IMR-90 (cell line): ENCODE results near the gene KLRF2. TPM values are rescaled to one million over a fixed set of nuclear protein-coding genes. Genes with fewer than 3 reads are reported as not detected.

Source experiments
- ATAC-seq: fragments of 200-7000 bp; cut with Tn5 transposase; 2 replicates; pipeline ENCODE4 v1.9.1; 2020; ENCODE audit warnings: low read depth, mild to moderate bottlenecking, moderate library complexity
- BruUV-seq: library from RNA; stranded (reverse); fragments of 400-500 nt; replicated peaks from 2 replicates; lab custom pipeline; 2021; lab: Mats Ljungman, UMichigan
- CTCF ChIA-PET: fragments of 300-600 bp; formaldehyde crosslinking; extraction: SDS; loops from one replicate; lab custom pipeline; 2021; ENCODE audit warnings: antibody characterized with exemption; lab: Yijun Ruan, JAX
- POLR2A ChIA-PET: fragments of 300-600 bp; sonication (Branson Sonifier 250); formaldehyde crosslinking; loops from one replicate; lab custom pipeline; 2022; ENCODE audit warnings: antibody characterized with exemption; ENCODE audit not compliant: unreplicated experiment; lab: Charles Lee
- DNase-seq: peaks from one replicate; pipeline ENCODE4 v3.0.0; 2013
- H2AFZ ChIP-seq: replicated peaks from 2 replicates; pipeline ENCODE3; 2013; ENCODE audit warnings: low read length, mild to moderate bottlenecking; ENCODE audit not compliant: poor library complexity
- H2AK5ac ChIP-seq: 2 replicates; pipeline ENCODE4 v1.6.1; 2013; ENCODE audit warnings: low read depth, low read length, inconsistent platforms
- H2AK9ac ChIP-seq: replicated peaks from 2 replicates; pipeline ENCODE3; 2013; ENCODE audit warnings: mild to moderate bottlenecking, low read depth, low read length, moderate library complexity; ENCODE audit not compliant: poor library complexity
- H2BK120ac ChIP-seq: 2 replicates; pipeline ENCODE4 v1.6.1; 2013; ENCODE audit warnings: low read depth, low read length, inconsistent platforms
- H2BK15ac ChIP-seq: 3 replicates; pipeline ENCODE4 v1.6.1; 2013; ENCODE audit warnings: low read depth, low read length, inconsistent platforms
- H2BK20ac ChIP-seq: 2 replicates; pipeline ENCODE4 v1.6.1; 2013; ENCODE audit warnings: low read depth, mild to moderate bottlenecking, inconsistent platforms, low read length, moderate library complexity
- H2BK5ac ChIP-seq: 2 replicates; pipeline ENCODE4 v1.6.1; 2013; ENCODE audit warnings: mild to moderate bottlenecking, low read depth, low read length, inconsistent platforms; ENCODE audit not compliant: poor library complexity, severe bottlenecking
- H3K14ac ChIP-seq: replicated peaks from 2 replicates; pipeline ENCODE4 v1.6.1; 2013; ENCODE audit warnings: low read depth, low read length, inconsistent platforms
- H3K18ac ChIP-seq: 2 replicates; pipeline ENCODE4 v1.6.1; 2013; ENCODE audit warnings: low read depth, low read length, control low read depth
- H3K23ac ChIP-seq: 2 replicates; pipeline ENCODE4 v1.6.1; 2013; ENCODE audit warnings: low read depth, low read length, inconsistent platforms
- H3K27ac ChIP-seq: 2 replicates; pipeline ENCODE4 v1.5.1; 2013; ENCODE audit warnings: mild to moderate bottlenecking, control low read depth, low read length; ENCODE audit not compliant: insufficient read depth
- H3K27me3 ChIP-seq: 2 replicates; pipeline ENCODE4 v1.6.1; 2013; ENCODE audit warnings: low read length; ENCODE audit not compliant: control insufficient read depth, insufficient read depth
- H3K36me3 ChIP-seq: 2 replicates; pipeline ENCODE4 v1.6.1; 2013; ENCODE audit warnings: low read length, mixed read lengths; ENCODE audit not compliant: control insufficient read depth, insufficient read depth
- H3K4ac ChIP-seq: 2 replicates; pipeline ENCODE4 v1.6.1; 2013; ENCODE audit warnings: low read depth, low read length, inconsistent platforms
- H3K4me1 ChIP-seq: 2 replicates; pipeline ENCODE4 v1.6.1; 2013; ENCODE audit warnings: low read length, mixed read lengths; ENCODE audit not compliant: control insufficient read depth, insufficient read depth
- H3K4me2 ChIP-seq: 2 replicates; pipeline ENCODE4 v1.6.1; 2013; ENCODE audit warnings: low read depth, mild to moderate bottlenecking, control low read depth, low read length, moderate library complexity
- H3K4me3 ChIP-seq: 2 replicates; pipeline ENCODE4 v1.5.1; 2013; ENCODE audit warnings: low read depth, mild to moderate bottlenecking, control low read depth, low read length, moderate library complexity; ENCODE audit not compliant: insufficient read depth
- H3K56ac ChIP-seq: 2 replicates; pipeline ENCODE4 v1.6.1; 2013; ENCODE audit warnings: low read length, inconsistent platforms; ENCODE audit not compliant: insufficient read depth; ENCODE audit errors: extremely low read depth
- H3K79me1 ChIP-seq, 2 experiments: 2 replicates each; pipeline ENCODE4 v1.6.1; 2013; ENCODE audit warnings: low read length in 2 of 2, inconsistent platforms in 1 of 2, low read depth in 1 of 2
- H3K9ac ChIP-seq: 2 replicates; pipeline ENCODE4 v1.6.1; 2013; ENCODE audit warnings: low read depth, low read length, control low read depth
- H3K9me1 ChIP-seq: 2 replicates; pipeline ENCODE4 v1.6.1; 2013; ENCODE audit warnings: low read length, inconsistent platforms; ENCODE audit not compliant: insufficient read depth
- H3K9me3 ChIP-seq: 2 replicates; pipeline ENCODE4 v1.6.1; 2013; ENCODE audit warnings: low read length; ENCODE audit not compliant: control insufficient read depth, insufficient read depth
- H4K20me1 ChIP-seq: 2 replicates; pipeline ENCODE4 v1.6.1; 2013; ENCODE audit warnings: low read length, inconsistent platforms; ENCODE audit not compliant: insufficient read depth
- H4K5ac ChIP-seq: 2 replicates; pipeline ENCODE4 v1.6.1; 2013; ENCODE audit warnings: mild to moderate bottlenecking, low read depth, low read length, control low read depth
- H4K8ac ChIP-seq, 2 experiments: 2 replicates each; pipeline ENCODE4 v1.6.1; 2013; ENCODE audit warnings: low read depth in 2 of 2, low read length in 2 of 2, control low read depth in 1 of 2, inconsistent platforms in 1 of 2
- H4K91ac ChIP-seq: 2 replicates; pipeline ENCODE4 v1.6.1; 2013; ENCODE audit warnings: low read depth, low read length, inconsistent platforms; ENCODE audit not compliant: insufficient read depth
- BHLHE40 ChIP-seq: fragments of 150-350 bp; IDR thresholded peaks from 2 replicates; pipeline ENCODE4 v1.6.1; 2016; ENCODE audit warnings: mild to moderate bottlenecking, low read depth, low read length
- CHD1 ChIP-seq: IDR thresholded peaks from 2 replicates; pipeline ENCODE4 v1.6.1; 2012; ENCODE audit warnings: low read depth, low read length, improper control_type of control experiment
- FOS ChIP-seq: fragments of 150-350 bp; IDR thresholded peaks from 2 replicates; pipeline ENCODE4 v1.6.1; 2016; ENCODE audit warnings: low read depth, low read length
- MAZ ChIP-seq: IDR thresholded peaks from 2 replicates; pipeline ENCODE4 v1.6.1; 2012; ENCODE audit warnings: low read depth, mild to moderate bottlenecking, low read length, improper control_type of control experiment, moderate library complexity, borderline replicate concordance
- MXI1 ChIP-seq: IDR thresholded peaks from 2 replicates; pipeline ENCODE4 v1.6.1; 2012; ENCODE audit warnings: low read depth, mild to moderate bottlenecking, low read length, moderate library complexity, borderline replicate concordance
- NFE2L2 ChIP-seq: fragments of 150-350 bp; IDR thresholded peaks from 2 replicates; pipeline ENCODE4 v1.6.1; 2016; ENCODE audit warnings: low read depth, mild to moderate bottlenecking, low read length
- RAD21 ChIP-seq: IDR thresholded peaks from 2 replicates; pipeline ENCODE4 v1.6.1; 2012; ENCODE audit warnings: low read length, improper control_type of control experiment
- RCOR1 ChIP-seq: IDR thresholded peaks from 2 replicates; pipeline ENCODE4 v1.6.1; 2012; ENCODE audit warnings: mild to moderate bottlenecking, low read length, improper control_type of control experiment; ENCODE audit not compliant: insufficient replicate concordance
- RFX5 ChIP-seq: IDR thresholded peaks from 2 replicates; pipeline ENCODE4 v1.8.0; 2012; ENCODE audit warnings: low read depth, mild to moderate bottlenecking, low read length, moderate library complexity
- SMC3 ChIP-seq: fragments of 150-350 bp; IDR thresholded peaks from 2 replicates; pipeline ENCODE4 v1.6.1; 2016; ENCODE audit warnings: low read depth, mild to moderate bottlenecking, antibody characterized with exemption, low read length, moderate library complexity
- WGBS, 2 experiments: methylation state at CpG; one replicate each; pipeline versions ENCODE4 v1.1.5 to v1.1.7; 2013; ENCODE audit warnings: missing lambda C conversion rate in 2 of 2; ENCODE audit not compliant: insufficient read length in 1 of 2; ENCODE audit errors: extremely low coverage in 2 of 2; 5-methylcytosine and 5-hydroxymethylcytosine counted together
- dilution Hi-C: fragments of 300-500 bp; cut with HindIII; formaldehyde crosslinking; loops from one replicate; pipeline ENCODE4 v1.14.3; 2018; ENCODE audit warnings: low sequenced_read_pairs; ENCODE audit not compliant: unreplicated experiment
- in situ Hi-C: fragments of 300-500 bp; cut with MboI; formaldehyde crosslinking; loops from 3 replicates; pipeline ENCODE4 v1.14.3; 2019; ENCODE audit warnings: low sequenced_read_pairs, inconsistent platforms, mixed read lengths
- intact Hi-C: fragments of 100-400 bp; cut with micrococcal nuclease; formaldehyde crosslinking; loops from 2 replicates; pipeline ENCODE4 v1.10.0; 2022
- polyA plus RNA-seq, 3 experiments: library from polyadenylated mRNA; depleted of rRNA; stranded (reverse); fragments of >200 nt; gene quantifications; 2 replicates each; pipeline ENCODE4 v1.2.3, GENCODE V29; 2012; ENCODE audit warnings: low replicate concordance in 1 of 3
- total RNA-seq: library from RNA; depleted of rRNA; stranded (reverse); fragments of >200 nt; gene quantifications from 2 replicates; pipeline ENCODE4 v1.2.3, GENCODE V29; 2012
- TF ChIP-seq, protein P1 (sequence below): fragments of 150-350 bp; IDR thresholded peaks from 2 replicates; pipeline ENCODE4 v1.6.1; 2017; ENCODE audit warnings: mild to moderate bottlenecking, antibody characterized with exemption, low read length, low read depth
- TF ChIP-seq, protein P2 (sequence below): conservative IDR thresholded peaks from 2 replicates; pipeline ENCODE4 v1.5.1; 2012; ENCODE audit warnings: mild to moderate bottlenecking, low read depth, low read length, improper control_type of control experiment
- TF ChIP-seq, protein P3 (sequence below): fragments of 150-350 bp; IDR thresholded peaks from 2 replicates; pipeline ENCODE4 v1.6.1; 2016; ENCODE audit warnings: low read depth, mild to moderate bottlenecking, low read length, moderate library complexity, borderline replicate concordance

KLRF2 gene
- total and polyA plus RNA-seq, 2 of the 4 experiments (the other 2 are of a cell fraction): not detected

DNA sequence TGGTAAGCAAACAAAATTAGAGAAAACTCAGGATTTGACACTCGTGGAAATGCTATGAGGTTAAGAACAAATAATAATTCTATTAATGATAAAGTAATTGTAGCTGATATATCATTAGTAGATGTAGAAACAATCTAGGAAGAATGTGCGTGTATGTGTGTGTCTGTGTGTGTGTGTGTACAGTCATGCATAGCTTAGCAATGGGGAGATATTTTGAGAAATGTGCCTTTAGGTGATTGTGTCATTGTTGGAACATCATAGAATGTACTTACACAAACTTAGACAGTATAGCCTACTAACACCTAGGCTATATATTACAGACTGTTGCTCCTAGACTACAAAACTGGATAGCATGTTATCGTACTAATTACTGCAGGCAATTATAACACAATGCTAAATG, 45.6 kb downstream of the KLRF2 start:
- Histone ChIP-seq H3K4ac (no peak overlapping the region), H2BK5ac (no peak overlapping the region), H3K18ac (no peak overlapping the region), H3K4me2 (no peak overlapping the region), H3K14ac (no peak overlapping the region), H3K4me1 (no peaks in the 10 kb centered on the region), H2AK9ac (no peak overlapping the region), H3K79me1 (no peaks in the 10 kb centered on the region), H2AK5ac (no peak overlapping the region), H2AFZ (no peak overlapping the region), H3K9me1 (no peaks in the 10 kb centered on the region), H3K27me3 (no peaks in the 10 kb centered on the region; the same call in 1 of the 2 replicates), H3K56ac (no peak overlapping the region), H3K36me3 (no peaks in the 10 kb centered on the region), H2BK20ac (no peak overlapping the region), H4K20me1 (no peaks in the 10 kb centered on the region), H2BK15ac (no peak overlapping the region), H3K4me3 (no peak overlapping the region), H4K8ac (no peak overlapping the region), H4K5ac (no peak overlapping the region), H3K9me3 (no peaks in the 10 kb centered on the region), H4K91ac (no peak overlapping the region), H3K9ac (no peak overlapping the region), H3K23ac (no peak overlapping the region), H3K27ac (no peak overlapping the region), H2BK120ac (no peak overlapping the region)
- intact Hi-C loops: loop anchor here (1.0 to 5.0 kb wide), 2 partner anchors 113 to 215 kb away; no protein-coding TSS in a partner anchor
- no peak for DNase-seq
- BruUV-seq: no TSS peak
- dilution Hi-C loops: no loop called here
- POLR2A ChIA-PET: no interaction called here
- ATAC-seq: no peak
- in situ Hi-C loops: loop anchor here (5.0 to 10.0 kb wide), 2 partner anchors 112 to 180 kb away; no protein-coding TSS in a partner anchor
- no CpG with 5 or more reads among the region's 3 CpGs for WGBS, 2 experiments
- TF ChIP-seq BHLHE40: no peak
- TF ChIP-seq FOS: no peak
- TF ChIP-seq MXI1: no peak
- TF ChIP-seq RAD21: no peak
- no peak for TF ChIP-seq CHD1
- TF ChIP-seq, protein P1, sequence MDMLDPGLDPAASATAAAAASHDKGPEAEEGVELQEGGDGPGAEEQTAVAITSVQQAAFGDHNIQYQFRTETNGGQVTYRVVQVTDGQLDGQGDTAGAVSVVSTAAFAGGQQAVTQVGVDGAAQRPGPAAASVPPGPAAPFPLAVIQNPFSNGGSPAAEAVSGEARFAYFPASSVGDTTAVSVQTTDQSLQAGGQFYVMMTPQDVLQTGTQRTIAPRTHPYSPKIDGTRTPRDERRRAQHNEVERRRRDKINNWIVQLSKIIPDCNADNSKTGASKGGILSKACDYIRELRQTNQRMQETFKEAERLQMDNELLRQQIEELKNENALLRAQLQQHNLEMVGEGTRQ: no peak
- no peak for TF ChIP-seq RFX5
- TF ChIP-seq SMC3: no peak
- no peak for TF ChIP-seq NFE2L2
- TF ChIP-seq, protein P2, sequence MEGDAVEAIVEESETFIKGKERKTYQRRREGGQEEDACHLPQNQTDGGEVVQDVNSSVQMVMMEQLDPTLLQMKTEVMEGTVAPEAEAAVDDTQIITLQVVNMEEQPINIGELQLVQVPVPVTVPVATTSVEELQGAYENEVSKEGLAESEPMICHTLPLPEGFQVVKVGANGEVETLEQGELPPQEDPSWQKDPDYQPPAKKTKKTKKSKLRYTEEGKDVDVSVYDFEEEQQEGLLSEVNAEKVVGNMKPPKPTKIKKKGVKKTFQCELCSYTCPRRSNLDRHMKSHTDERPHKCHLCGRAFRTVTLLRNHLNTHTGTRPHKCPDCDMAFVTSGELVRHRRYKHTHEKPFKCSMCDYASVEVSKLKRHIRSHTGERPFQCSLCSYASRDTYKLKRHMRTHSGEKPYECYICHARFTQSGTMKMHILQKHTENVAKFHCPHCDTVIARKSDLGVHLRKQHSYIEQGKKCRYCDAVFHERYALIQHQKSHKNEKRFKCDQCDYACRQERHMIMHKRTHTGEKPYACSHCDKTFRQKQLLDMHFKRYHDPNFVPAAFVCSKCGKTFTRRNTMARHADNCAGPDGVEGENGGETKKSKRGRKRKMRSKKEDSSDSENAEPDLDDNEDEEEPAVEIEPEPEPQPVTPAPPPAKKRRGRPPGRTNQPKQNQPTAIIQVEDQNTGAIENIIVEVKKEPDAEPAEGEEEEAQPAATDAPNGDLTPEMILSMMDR: no peak
- no peak for TF ChIP-seq MAZ
- TF ChIP-seq, protein P3, sequence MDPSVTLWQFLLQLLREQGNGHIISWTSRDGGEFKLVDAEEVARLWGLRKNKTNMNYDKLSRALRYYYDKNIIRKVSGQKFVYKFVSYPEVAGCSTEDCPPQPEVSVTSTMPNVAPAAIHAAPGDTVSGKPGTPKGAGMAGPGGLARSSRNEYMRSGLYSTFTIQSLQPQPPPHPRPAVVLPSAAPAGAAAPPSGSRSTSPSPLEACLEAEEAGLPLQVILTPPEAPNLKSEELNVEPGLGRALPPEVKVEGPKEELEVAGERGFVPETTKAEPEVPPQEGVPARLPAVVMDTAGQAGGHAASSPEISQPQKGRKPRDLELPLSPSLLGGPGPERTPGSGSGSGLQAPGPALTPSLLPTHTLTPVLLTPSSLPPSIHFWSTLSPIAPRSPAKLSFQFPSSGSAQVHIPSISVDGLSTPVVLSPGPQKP: no peak
- TF ChIP-seq RCOR1: no peak
- CTCF ChIA-PET: interaction anchor here (4.5 kb wide), 1 partner anchor 176 kb away, joined by 16 read pairs; no protein-coding TSS in a partner anchor
